Measurements from ENCODE around the gene BSG.

DNA sequence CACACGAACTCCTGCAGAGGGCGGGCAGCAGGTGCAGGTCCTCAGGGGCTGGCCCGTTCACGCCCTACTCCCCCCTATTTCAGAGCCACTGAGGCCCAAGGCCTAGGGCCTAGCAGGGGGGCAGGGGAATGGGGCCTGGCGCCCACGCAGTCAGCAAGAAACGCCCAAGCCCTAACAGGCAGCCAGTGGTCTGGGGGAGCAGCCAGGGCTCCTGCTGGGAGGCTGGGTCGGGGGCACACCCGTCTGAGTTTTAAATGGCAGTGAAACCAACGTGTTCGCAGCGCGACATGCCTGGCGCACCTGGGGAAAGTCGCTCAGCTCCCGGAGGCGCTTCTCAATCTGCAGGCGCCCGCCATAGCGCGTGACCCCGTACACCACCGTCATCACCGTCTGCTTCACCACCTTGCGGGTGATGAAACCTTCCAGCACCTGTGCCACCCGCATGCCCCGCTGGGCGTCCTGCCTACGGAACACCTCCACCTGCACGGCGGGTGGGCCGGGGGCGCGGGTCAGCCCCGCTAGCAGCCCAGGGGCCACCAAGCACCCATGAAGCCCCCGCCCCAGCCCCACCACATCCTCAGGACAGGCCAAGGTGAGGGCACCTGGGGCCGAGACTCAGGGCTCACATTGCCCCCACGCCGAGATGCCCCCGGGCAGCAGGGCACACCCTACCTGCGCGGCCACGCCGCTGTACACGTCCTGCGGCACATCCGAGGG, 47.0 kb downstream of the BSG start:
- TF ChIP-seq CTCF (IDR thresholded peaks at IDR 0.05) (no peak), EZH2 (IDR thresholded peaks at IDR 0.05) (no peak)
